HL-60 (cell line): ENCODE measurements around the gene GRIFIN.
A peak's percentile ranks its signal among the peaks of the same experiment; 100 is the strongest.

Experiments used
- DNase-seq, 2 experiments: peaks; one replicate each; pipeline ENCODE4 v3.0.0-alpha.2; 2010 to 2020; ENCODE audit warnings: low read depth in 1 of 2, low spot score in 1 of 2
- H3K27ac ChIP-seq: fragments of 250-450 bp; sonication (Bioruptor Pico); replicated peaks from 2 replicates; pipeline ENCODE4 v1.5.1; 2020; ENCODE audit warnings: mild to moderate bottlenecking, moderate library complexity
- H3K27me3 ChIP-seq: fragments of 250-450 bp; sonication (Bioruptor Pico); 2 replicates; pipeline ENCODE4 v1.5.1; 2021; ENCODE audit warnings: mild to moderate bottlenecking, moderate library complexity; ENCODE audit not compliant: insufficient read depth, poor library complexity, severe bottlenecking
- H3K4me3 ChIP-seq: replicated peaks from 2 replicates; pipeline ENCODE4 v1.5.1; 2011; ENCODE audit warnings: mild to moderate bottlenecking, control low read depth, low read length; ENCODE audit not compliant: insufficient read depth
- GABPA ChIP-seq: IDR thresholded peaks from 2 replicates; pipeline ENCODE4 v1.6.1; 2012; ENCODE audit warnings: low read depth
- POLR2AphosphoS5 ChIP-seq: IDR thresholded peaks from 2 replicates; pipeline ENCODE4 v1.6.1; 2012; ENCODE audit warnings: low read depth
- SPI1 ChIP-seq: IDR thresholded peaks from 2 replicates; pipeline ENCODE4 v1.6.1; 2012; ENCODE audit warnings: low read depth, mild to moderate bottlenecking, borderline replicate concordance
- TF ChIP-seq, protein P1 (sequence below): IDR thresholded peaks from one replicate; pipeline ENCODE4 v1.5.1; 2011; ENCODE audit warnings: low read length, control low read depth, inconsistent platforms; ENCODE audit not compliant: insufficient read depth
- TF ChIP-seq, protein P2 (sequence below): IDR thresholded peaks from 2 replicates; pipeline ENCODE4 v1.6.1; 2012; ENCODE audit warnings: low read depth; ENCODE audit not compliant: insufficient replicate concordance

Gene GRIFIN

DNA sequence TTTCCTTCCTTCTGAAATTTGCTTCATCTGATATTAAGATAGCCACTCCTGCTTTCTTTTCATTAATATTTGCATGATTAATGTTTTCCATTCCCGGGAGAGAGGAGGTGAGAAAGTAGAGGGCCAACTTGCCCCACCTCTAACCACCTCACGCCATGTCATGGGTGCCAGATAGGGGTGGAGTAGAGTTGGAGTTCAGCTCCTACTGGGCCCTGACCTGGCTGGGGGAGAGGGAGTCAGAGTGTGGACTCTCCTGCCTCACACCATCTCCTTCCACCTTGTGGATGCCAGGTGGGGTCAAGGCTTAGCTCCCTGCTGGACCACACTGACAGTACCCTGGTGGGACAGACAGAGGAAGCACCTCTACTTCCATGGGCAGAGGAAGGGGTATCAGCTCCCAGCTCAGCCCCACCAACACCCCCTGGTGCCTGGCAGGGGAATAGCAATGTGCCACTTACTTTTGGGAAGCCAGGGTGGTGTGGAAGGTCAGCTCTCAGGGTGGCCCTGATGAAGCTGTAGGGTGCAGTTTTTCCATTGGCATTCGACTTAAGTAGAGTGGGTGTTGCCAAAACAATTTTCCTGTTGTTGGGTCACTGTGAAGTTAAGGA, 44.8 kb downstream of the GRIFIN start:
- DNase-seq = peak in 1 of 2 experiments; percentile 61
- no peak overlapping the region for H3K27ac ChIP-seq
- H3K27me3 ChIP-seq = no peaks in the 10 kb centered on the region
- H3K4me3 ChIP-seq = no peak overlapping the region
- TF ChIP-seq, protein P1, sequence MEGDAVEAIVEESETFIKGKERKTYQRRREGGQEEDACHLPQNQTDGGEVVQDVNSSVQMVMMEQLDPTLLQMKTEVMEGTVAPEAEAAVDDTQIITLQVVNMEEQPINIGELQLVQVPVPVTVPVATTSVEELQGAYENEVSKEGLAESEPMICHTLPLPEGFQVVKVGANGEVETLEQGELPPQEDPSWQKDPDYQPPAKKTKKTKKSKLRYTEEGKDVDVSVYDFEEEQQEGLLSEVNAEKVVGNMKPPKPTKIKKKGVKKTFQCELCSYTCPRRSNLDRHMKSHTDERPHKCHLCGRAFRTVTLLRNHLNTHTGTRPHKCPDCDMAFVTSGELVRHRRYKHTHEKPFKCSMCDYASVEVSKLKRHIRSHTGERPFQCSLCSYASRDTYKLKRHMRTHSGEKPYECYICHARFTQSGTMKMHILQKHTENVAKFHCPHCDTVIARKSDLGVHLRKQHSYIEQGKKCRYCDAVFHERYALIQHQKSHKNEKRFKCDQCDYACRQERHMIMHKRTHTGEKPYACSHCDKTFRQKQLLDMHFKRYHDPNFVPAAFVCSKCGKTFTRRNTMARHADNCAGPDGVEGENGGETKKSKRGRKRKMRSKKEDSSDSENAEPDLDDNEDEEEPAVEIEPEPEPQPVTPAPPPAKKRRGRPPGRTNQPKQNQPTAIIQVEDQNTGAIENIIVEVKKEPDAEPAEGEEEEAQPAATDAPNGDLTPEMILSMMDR = peak; percentile 55
- TF ChIP-seq, protein P2, sequence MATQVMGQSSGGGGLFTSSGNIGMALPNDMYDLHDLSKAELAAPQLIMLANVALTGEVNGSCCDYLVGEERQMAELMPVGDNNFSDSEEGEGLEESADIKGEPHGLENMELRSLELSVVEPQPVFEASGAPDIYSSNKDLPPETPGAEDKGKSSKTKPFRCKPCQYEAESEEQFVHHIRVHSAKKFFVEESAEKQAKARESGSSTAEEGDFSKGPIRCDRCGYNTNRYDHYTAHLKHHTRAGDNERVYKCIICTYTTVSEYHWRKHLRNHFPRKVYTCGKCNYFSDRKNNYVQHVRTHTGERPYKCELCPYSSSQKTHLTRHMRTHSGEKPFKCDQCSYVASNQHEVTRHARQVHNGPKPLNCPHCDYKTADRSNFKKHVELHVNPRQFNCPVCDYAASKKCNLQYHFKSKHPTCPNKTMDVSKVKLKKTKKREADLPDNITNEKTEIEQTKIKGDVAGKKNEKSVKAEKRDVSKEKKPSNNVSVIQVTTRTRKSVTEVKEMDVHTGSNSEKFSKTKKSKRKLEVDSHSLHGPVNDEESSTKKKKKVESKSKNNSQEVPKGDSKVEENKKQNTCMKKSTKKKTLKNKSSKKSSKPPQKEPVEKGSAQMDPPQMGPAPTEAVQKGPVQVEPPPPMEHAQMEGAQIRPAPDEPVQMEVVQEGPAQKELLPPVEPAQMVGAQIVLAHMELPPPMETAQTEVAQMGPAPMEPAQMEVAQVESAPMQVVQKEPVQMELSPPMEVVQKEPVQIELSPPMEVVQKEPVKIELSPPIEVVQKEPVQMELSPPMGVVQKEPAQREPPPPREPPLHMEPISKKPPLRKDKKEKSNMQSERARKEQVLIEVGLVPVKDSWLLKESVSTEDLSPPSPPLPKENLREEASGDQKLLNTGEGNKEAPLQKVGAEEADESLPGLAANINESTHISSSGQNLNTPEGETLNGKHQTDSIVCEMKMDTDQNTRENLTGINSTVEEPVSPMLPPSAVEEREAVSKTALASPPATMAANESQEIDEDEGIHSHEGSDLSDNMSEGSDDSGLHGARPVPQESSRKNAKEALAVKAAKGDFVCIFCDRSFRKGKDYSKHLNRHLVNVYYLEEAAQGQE = no peak
- TF ChIP-seq POLR2AphosphoS5 (no peak), SPI1 (no peak), GABPA (no peak)

DNA sequence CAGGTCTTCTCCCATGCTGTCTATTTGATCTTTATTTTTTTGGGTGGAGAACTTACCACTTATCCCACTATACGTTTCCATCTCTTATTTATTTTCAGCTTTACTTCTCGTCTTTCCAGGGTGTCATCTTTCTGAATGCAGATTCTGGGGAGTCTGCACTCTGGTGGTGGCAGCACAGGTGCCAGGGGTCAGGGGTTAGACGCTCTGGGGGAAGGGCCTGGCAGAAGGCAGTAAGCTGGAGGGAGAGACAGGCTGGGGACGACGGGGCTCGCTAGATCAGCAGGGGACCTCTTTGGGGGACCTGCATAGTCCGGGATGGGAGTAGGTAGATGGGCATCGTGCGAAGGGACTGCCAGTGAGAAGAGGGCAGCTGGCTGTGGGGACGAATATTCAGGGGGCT, 50.4 kb downstream of the GRIFIN start:
- Histone ChIP-seq H3K27me3 (no peaks in the 10 kb centered on the region), H3K27ac (no peak overlapping the region), H3K4me3 (no peak overlapping the region)
- TF ChIP-seq, protein P2 = no peak
- TF ChIP-seq POLR2AphosphoS5 = no peak
- TF ChIP-seq GABPA = no peak
- TF ChIP-seq, protein P1 = no peak
- TF ChIP-seq SPI1 = no peak
- no peak for DNase-seq
